Measurements from ENCODE around the gene TCF7L2. TPM values are rescaled to one million over a fixed set of nuclear protein-coding genes. Genes with fewer than 3 reads are reported as not detected.

The TCF7L2 gene
- total RNA-seq, 1 donor from 2014 or later: 49.3 TPM

DNA sequence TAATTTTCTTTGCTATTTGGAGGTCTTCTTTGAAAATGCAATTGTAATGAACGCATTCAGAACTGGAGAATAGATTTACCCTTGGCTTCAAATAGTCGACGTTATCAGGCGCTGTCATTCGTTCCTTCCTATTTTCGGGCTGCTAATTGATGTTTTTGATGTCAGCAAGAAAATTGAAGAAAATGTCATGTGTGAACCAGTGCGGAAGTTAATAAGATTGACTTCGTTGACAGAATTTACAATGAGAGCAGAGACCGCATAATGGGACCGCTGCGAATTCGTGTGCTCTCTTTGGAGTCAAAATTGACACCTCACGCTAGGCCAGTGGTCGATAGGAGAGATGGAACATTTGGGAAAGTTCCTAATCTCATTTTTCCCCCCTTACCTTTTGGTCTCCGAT, 168.8 kb downstream of the TCF7L2 start:
- Mint-ChIP-seq H3K4me1 (ENCODE audit: unreplicated experiment) (peaks cover 14% of the 10 kb centered on the region), H3K27ac (ENCODE audit: unreplicated experiment) (no peak overlapping the region)

DNA sequence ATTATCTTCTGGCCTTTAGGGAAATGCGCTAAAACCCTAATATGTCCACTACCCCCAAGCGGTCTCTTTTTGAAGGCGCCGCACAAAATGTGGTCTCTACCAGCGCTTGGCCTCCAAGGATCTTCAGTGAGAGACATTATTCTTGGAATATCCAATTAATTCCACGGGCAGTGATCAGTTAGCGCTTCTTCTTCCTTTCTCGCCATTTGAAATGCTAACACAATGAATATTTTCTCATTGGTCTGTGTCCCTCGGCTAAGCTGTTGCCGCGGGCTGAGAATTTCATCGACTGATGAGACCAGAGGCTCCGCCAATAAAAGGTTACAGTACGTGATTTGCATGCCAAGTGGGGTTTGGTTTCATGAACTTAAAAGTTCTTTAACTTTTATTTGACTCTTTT, 169.8 kb downstream of the TCF7L2 start:
- no peak overlapping the region for H3K27ac Mint-ChIP-seq (ENCODE audit: unreplicated experiment)
- H3K36me3 Mint-ChIP-seq (ENCODE audit: low read depth, unreplicated experiment): no peaks in the 10 kb centered on the region
- H3K4me3 Mint-ChIP-seq (ENCODE audit: unreplicated experiment): no peak overlapping the region
- TF ChIP-seq, protein P1, sequence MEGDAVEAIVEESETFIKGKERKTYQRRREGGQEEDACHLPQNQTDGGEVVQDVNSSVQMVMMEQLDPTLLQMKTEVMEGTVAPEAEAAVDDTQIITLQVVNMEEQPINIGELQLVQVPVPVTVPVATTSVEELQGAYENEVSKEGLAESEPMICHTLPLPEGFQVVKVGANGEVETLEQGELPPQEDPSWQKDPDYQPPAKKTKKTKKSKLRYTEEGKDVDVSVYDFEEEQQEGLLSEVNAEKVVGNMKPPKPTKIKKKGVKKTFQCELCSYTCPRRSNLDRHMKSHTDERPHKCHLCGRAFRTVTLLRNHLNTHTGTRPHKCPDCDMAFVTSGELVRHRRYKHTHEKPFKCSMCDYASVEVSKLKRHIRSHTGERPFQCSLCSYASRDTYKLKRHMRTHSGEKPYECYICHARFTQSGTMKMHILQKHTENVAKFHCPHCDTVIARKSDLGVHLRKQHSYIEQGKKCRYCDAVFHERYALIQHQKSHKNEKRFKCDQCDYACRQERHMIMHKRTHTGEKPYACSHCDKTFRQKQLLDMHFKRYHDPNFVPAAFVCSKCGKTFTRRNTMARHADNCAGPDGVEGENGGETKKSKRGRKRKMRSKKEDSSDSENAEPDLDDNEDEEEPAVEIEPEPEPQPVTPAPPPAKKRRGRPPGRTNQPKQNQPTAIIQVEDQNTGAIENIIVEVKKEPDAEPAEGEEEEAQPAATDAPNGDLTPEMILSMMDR (IDR thresholded peaks at IDR 0.05; ENCODE audit: unreplicated experiment): no peak
- no peaks in the 10 kb centered on the region for H3K9me3 Mint-ChIP-seq (ENCODE audit: unreplicated experiment)
- DNase-seq (ENCODE audit: low spot score): no peak
- H3K27me3 Mint-ChIP-seq (ENCODE audit: unreplicated experiment): peaks cover 1% of the 10 kb centered on the region
- H3K4me1 Mint-ChIP-seq (ENCODE audit: unreplicated experiment): peaks cover 14% of the 10 kb centered on the region

More for the DNA sequence above, 168.8 kb downstream of the TCF7L2 start:
- TF ChIP-seq, protein P1 (IDR thresholded peaks at IDR 0.05; ENCODE audit: unreplicated experiment): no peak
- DNase-seq (ENCODE audit: low spot score): no peak
- Mint-ChIP-seq H3K36me3 (ENCODE audit: low read depth, unreplicated experiment) (no peaks in the 10 kb centered on the region), H3K27me3 (ENCODE audit: unreplicated experiment) (peaks cover 1% of the 10 kb centered on the region), H3K4me3 (ENCODE audit: unreplicated experiment) (no peak overlapping the region), H3K9me3 (ENCODE audit: unreplicated experiment) (no peaks in the 10 kb centered on the region)

- H3K27ac Mint-ChIP-seq (ENCODE audit: unreplicated experiment): no peak overlapping the region
- TF ChIP-seq, protein P1 (IDR thresholded peaks at IDR 0.05; ENCODE audit: unreplicated experiment): no peak
- DNase-seq (ENCODE audit: low spot score): no peak
- no peaks in the 10 kb centered on the region for H3K27me3 Mint-ChIP-seq (ENCODE audit: unreplicated experiment)
- no peaks in the 10 kb centered on the region for H3K36me3 Mint-ChIP-seq (ENCODE audit: low read depth, unreplicated experiment)
- no peaks in the 10 kb centered on the region for H3K9me3 Mint-ChIP-seq (ENCODE audit: unreplicated experiment)
- H3K4me1 Mint-ChIP-seq (ENCODE audit: unreplicated experiment): peaks cover 14% of the 10 kb centered on the region
- no peak overlapping the region for H3K4me3 Mint-ChIP-seq (ENCODE audit: unreplicated experiment)
Observed at GRCh38 chr10:113121153-113121552, 171.1 kb downstream of the TCF7L2 start.

DNA sequence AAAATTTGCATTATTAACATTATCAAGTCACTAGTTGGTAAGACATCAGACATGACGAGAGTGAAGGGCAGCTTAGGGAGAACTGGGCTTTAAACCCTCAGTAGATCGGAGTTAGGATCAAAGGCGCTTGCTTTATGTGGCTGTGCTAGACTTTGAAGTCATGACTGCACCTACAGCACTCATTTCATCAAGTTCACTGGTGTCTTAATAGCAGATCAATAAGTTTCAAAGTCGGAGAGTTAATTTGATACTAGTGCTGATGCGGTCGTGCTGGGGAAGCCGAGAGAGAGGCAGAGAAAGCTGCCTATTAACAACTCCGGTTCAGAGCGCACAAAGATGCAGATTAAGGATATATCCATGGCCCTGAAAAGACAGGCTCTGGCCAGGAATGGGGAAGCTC, 172.9 kb downstream of the TCF7L2 start:
- no peaks in the 10 kb centered on the region for H3K9me3 Mint-ChIP-seq (ENCODE audit: unreplicated experiment)
- no peaks in the 10 kb centered on the region for H3K36me3 Mint-ChIP-seq (ENCODE audit: low read depth, unreplicated experiment)
- peaks cover 22% of the 10 kb centered on the region for H3K4me1 Mint-ChIP-seq (ENCODE audit: unreplicated experiment)
- TF ChIP-seq, protein P1 (IDR thresholded peaks at IDR 0.05; ENCODE audit: unreplicated experiment): no peak
- no peak overlapping the region for H3K27ac Mint-ChIP-seq (ENCODE audit: unreplicated experiment)
- no peak for DNase-seq (ENCODE audit: low spot score)
- H3K27me3 Mint-ChIP-seq (ENCODE audit: unreplicated experiment): no peaks in the 10 kb centered on the region
- no peak overlapping the region for H3K4me3 Mint-ChIP-seq (ENCODE audit: unreplicated experiment)

DNA sequence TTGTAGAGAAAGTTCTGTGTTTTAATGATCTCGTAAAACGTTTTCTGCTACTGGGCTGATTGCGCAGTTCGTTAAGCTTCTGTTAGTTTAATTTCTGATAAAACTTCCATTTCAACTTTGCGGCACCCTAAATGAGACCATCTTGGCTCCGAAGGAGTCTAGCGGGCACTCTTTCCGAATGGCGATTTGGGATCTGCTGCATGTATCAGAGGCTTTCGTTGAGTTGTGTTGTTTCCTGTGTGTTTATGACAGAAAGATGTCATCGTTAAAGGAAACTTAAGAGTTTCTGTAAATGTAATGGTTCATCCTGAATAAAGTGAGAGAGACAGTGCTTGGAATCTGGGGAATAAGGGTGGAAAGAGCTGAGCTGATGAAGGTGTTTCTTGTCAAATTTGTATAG, 174.7 kb downstream of the TCF7L2 start:
- no peak overlapping the region for H3K4me3 Mint-ChIP-seq (ENCODE audit: unreplicated experiment)
- H3K36me3 Mint-ChIP-seq (ENCODE audit: low read depth, unreplicated experiment): no peaks in the 10 kb centered on the region
- no peaks in the 10 kb centered on the region for H3K27me3 Mint-ChIP-seq (ENCODE audit: unreplicated experiment)
- TF ChIP-seq, protein P1 (IDR thresholded peaks at IDR 0.05; ENCODE audit: unreplicated experiment): no peak
- no peak for DNase-seq (ENCODE audit: low spot score)
- H3K4me1 Mint-ChIP-seq (ENCODE audit: unreplicated experiment): peaks cover 39% of the 10 kb centered on the region
- no peak overlapping the region for H3K27ac Mint-ChIP-seq (ENCODE audit: unreplicated experiment)
- H3K9me3 Mint-ChIP-seq (ENCODE audit: unreplicated experiment): no peaks in the 10 kb centered on the region
